Small intestine (tissue), 7 donors: Measurements from ENCODE around the gene ADO. TPM values are rescaled to one million over a fixed set of nuclear protein-coding genes. Genes with fewer than 3 reads are reported as not detected.
"Not testable (repeated sequence)": the region's sequence is repeated elsewhere in the genome, so short reads cannot be mapped to it uniquely, and the experiment has no call there.

ENCODE experiments used
- DNase-seq, 2 donors: peaks; one replicate each; pipeline versions ENCODE4 v3.0.0 to v3.0.0-alpha.2; 2013
- FAIRE-seq: peaks from 2 replicates; lab custom pipeline; 2012; peaks lifted over from hg19 to GRCh38; lab: Jason Lieb, UNC
- H3K27ac ChIP-seq, 3 donors: one replicate each; pipeline ENCODE4 v1.5.1; 2013; ENCODE audit warnings: low read length in 2 of 3, mild to moderate bottlenecking in 2 of 3, control low read depth in 1 of 3, inconsistent platforms in 1 of 3, low read depth in 1 of 3, moderate library complexity in 1 of 3
- H3K27me3 ChIP-seq, 3 donors: one replicate each; pipeline ENCODE4 v1.6.1; 2013; ENCODE audit warnings: low read length in 3 of 3, inconsistent platforms in 1 of 3; ENCODE audit not compliant: control insufficient read depth in 3 of 3, insufficient read depth in 3 of 3
- H3K36me3 ChIP-seq, 3 donors: one replicate each; pipeline ENCODE4 v1.6.1; 2013; ENCODE audit warnings: low read length in 3 of 3, inconsistent platforms in 1 of 3, low read depth in 1 of 3, mild to moderate bottlenecking in 1 of 3, moderate library complexity in 1 of 3; ENCODE audit not compliant: control insufficient read depth in 3 of 3, insufficient read depth in 2 of 3
- H3K4me1 ChIP-seq, 3 donors: one replicate each; pipeline ENCODE4 v1.6.1; 2013; ENCODE audit warnings: low read length in 2 of 3, inconsistent platforms in 1 of 3, low read depth in 1 of 3, mild to moderate bottlenecking in 1 of 3, moderate library complexity in 1 of 3; ENCODE audit not compliant: control insufficient read depth in 3 of 3, insufficient read depth in 2 of 3
- H3K4me3 ChIP-seq, 3 donors: one replicate each; pipeline ENCODE4 v1.5.1; 2013; ENCODE audit warnings: low read length in 3 of 3, control low read depth in 1 of 3, inconsistent platforms in 1 of 3, low read depth in 1 of 3, mild to moderate bottlenecking in 1 of 3, moderate library complexity in 1 of 3
- H3K9me3 ChIP-seq, 2 donors: one replicate each; pipeline ENCODE4 v1.6.1; 2013; ENCODE audit warnings: low read depth in 1 of 2, low read length in 1 of 2; ENCODE audit not compliant: control insufficient read depth in 2 of 2, insufficient read depth in 1 of 2
- WGBS, 3 donors: extraction: QIAGEN DNeasy Blood & Tissue Kit; methylation state at CpG; one replicate each; pipeline ENCODE4 v1.1.7; 2013; 5-methylcytosine and 5-hydroxymethylcytosine counted together
- polyA plus RNA-seq, 4 donors: library from polyadenylated mRNA; stranded (reverse) in 3 of 4; unstranded in 1 of 4; fragments of 200-250 nt in 3 of 4; fragments of 120-200 nt in 1 of 4; gene quantifications; one replicate each; pipeline versions ENCODE4 v1.2.1 to v1.2.3, GENCODE V29; 2013
- donor health status: healthy with polysubstance abuse.
- donor health status: control.
- donor health status: control.
- donor health status: Bipolar disorder and iron deficiency.
- donor health status: healthy.

Gene ADO
- polyA plus RNA-seq, 4 donors = 7.4 to 19.8 (median 8.8) TPM

GRCh38 chr10:62788285-62788684 is 16.2 kb upstream of the ADO start:
- not testable (repeated sequence) for DNase-seq, H3K9me3 ChIP-seq, FAIRE-seq, H3K27ac ChIP-seq, H3K4me1 ChIP-seq, H3K36me3 ChIP-seq, H3K4me3 ChIP-seq, H3K27me3 ChIP-seq
- 69 to 84% (median 69%) methylated on average over 2 of the region's 2 CpGs for WGBS, 3 donors

DNA sequence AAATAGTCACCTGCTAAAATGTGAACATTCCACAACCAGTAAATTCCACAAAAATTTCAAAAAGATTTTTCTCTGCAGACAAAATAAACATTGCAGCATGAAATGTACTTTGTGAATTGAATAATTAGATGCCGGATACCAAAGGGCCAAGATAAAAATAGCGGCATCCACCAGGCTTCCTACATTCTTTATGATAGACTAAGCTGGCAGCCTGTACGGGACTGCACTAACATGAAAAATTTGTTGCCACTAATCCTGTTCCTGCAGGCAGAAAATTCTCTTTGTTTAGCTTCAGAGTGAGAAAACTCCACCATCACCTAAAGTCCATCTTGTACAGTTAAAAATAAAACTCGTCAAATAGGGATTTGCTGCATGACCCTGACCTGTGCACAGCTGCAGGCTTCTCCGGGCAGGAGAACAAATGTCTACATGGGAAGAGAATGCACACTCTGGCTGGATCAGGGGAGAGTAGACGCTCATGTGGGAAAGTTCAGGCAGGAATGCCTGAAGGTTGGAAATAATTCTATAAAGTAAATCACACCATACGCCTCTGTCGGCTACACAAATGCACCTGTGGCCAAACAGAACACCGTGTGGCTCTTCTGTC is 15.6 kb upstream of the ADO start:
- H3K27me3 ChIP-seq = peaks cover 0 to 6% (median 0%) of the 10 kb centered on the region in 3 donors
- H3K27ac ChIP-seq = no peak overlapping the region
- H3K36me3 ChIP-seq = no peaks in the 10 kb centered on the region
- peaks cover 0 to 3% of the 10 kb centered on the region in 2 donors for H3K9me3 ChIP-seq
- DNase-seq (no peak), FAIRE-seq (no peak)
- H3K4me3 ChIP-seq = no peak overlapping the region
- no peaks in the 10 kb centered on the region for H3K4me1 ChIP-seq
- 58 to 70% (median 68%) methylated on average over 9 of the region's 9 CpGs for WGBS, 3 donors

GRCh38 chr10:62790019-62790555 is 14.4 kb upstream of the ADO start:
- 61 to 78% (median 73%) methylated on average over 14 of the region's 14 CpGs for WGBS, 3 donors
- FAIRE-seq (no peak), DNase-seq (no peak)
- H3K9me3 ChIP-seq = peaks cover 0 to 3% of the 10 kb centered on the region in 2 donors
- no peaks in the 10 kb centered on the region for H3K4me1 ChIP-seq
- H3K36me3 ChIP-seq = no peaks in the 10 kb centered on the region
- H3K4me3 ChIP-seq = no peak overlapping the region
- no peak overlapping the region for H3K27ac ChIP-seq
- peaks cover 0 to 6% (median 0%) of the 10 kb centered on the region in 3 donors for H3K27me3 ChIP-seq

DNA sequence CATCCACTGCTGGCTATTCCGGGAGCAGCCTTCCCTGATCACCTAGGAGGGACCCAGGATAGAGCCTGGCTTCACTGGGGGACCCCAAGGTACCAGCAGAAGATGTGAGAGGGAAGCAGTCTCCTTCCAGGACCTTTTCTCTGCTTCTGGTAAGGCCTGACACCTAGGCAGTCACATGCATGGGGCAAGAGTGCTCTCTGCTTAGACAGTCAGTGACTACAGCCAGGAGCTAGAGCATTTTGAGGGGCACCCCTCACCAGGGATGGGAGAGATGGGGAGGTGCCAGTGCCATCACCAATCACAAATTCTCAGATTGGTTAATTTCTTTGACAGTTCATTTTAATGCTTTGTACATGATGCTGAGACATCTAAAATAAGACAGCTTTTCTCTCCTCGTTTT is 13.9 kb upstream of the ADO start:
- WGBS, 3 donors = 56 to 76% (median 73%) methylated on average over 2 of the region's 2 CpGs
- Histone ChIP-seq H3K27ac (no peak overlapping the region), H3K27me3 (peaks cover 0 to 6% (median 0%) of the 10 kb centered on the region in 3 donors), H3K36me3 (no peaks in the 10 kb centered on the region), H3K4me3 (no peak overlapping the region), H3K4me1 (no peaks in the 10 kb centered on the region), H3K9me3 (peaks cover 0 to 1% of the 10 kb centered on the region in 2 donors)
- no peak for FAIRE-seq
- DNase-seq = no peak

DNA sequence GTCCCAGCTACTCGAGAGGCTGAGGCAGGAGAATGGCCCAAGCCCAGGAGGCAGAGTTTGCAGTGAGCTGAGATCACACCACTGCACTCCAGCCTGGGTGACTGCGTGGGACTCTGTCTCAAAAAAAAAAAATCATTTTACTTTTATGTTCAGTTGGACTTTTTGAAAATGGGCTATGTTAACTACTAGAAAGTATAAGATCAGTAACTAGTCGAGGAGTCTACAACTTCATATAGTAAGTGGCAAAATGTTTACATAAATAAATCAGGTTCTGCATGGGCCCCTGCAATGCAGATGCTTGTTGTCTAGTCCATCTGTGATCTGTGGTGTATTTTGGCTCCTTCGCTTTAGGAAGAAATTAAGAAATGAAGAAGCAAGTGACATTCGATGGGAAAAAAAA is 12.3 kb upstream of the ADO start:
- peaks cover 0 to 9% (median 0%) of the 10 kb centered on the region in 3 donors for H3K27me3 ChIP-seq
- DNase-seq = no peak
- no peak for FAIRE-seq
- no peak overlapping the region for H3K27ac ChIP-seq
- 75 to 88% (median 84%) methylated on average over 5 of the region's 5 CpGs for WGBS, 3 donors
- H3K36me3 ChIP-seq = no peaks in the 10 kb centered on the region
- H3K4me1 ChIP-seq = no peaks in the 10 kb centered on the region
- H3K9me3 ChIP-seq = no peaks in the 10 kb centered on the region
- no peak overlapping the region for H3K4me3 ChIP-seq

DNA sequence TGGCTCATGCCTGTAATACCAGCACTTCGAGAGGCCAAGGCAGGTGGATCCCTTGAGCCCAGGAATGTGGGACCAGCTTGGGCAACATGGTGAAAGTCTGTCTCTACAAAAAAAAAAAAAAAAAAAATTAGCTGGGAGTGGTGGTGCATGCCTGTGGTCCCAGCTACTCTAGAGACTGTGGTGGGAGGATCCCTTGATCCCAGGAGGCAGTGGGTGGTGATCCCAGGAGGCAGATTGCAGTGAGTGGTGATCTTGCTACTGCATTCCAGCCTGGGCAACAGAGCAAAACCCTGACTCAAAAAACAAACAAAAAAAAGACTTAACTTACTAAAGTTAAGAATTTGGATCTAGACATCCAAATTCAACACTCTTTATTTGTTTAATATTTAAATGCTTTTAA is 10.2 kb upstream of the ADO start:
- Histone ChIP-seq H3K27me3 (peaks cover 0 to 9% (median 0%) of the 10 kb centered on the region in 3 donors), H3K36me3 (peaks cover 0 to 1% (median 0%) of the 10 kb centered on the region in 3 donors), H3K4me3 (no peak overlapping the region), H3K27ac (no peak overlapping the region), H3K4me1 (no peaks in the 10 kb centered on the region), H3K9me3 (no peaks in the 10 kb centered on the region)
- FAIRE-seq (no peak), DNase-seq (no peak)
- WGBS, 3 donors = 73 to 79% (median 76%) methylated on average over 1 of the region's 1 CpG

DNA sequence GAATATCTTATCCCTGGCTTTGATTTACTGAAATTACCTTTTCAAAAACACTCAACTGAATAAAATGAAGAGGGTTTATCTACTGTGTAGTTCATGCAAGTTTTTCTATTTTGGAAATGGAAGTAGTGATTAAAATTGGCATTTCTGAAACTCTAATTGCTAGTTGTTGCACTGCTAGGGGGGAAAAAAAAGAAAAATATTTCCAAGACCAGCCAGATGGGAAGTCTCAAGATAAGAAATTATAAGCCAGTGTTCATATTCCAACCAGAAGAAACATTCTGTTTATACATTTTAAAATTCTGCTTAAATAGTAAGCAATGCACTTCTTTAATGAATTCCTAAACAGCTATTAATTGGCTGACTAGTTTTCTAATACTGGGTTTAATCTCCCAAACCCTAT is 9.4 kb upstream of the ADO start:
- no peaks in the 10 kb centered on the region for H3K9me3 ChIP-seq
- no peak overlapping the region for H3K27ac ChIP-seq
- DNase-seq = no peak
- H3K4me1 ChIP-seq = no peaks in the 10 kb centered on the region
- H3K4me3 ChIP-seq = no peak overlapping the region
- no peak for FAIRE-seq
- H3K36me3 ChIP-seq = peaks cover 0 to 1% (median 0%) of the 10 kb centered on the region in 3 donors
- peaks cover 0 to 7% (median 0%) of the 10 kb centered on the region in 3 donors for H3K27me3 ChIP-seq

- 83 to 94% (median 90%) methylated on average over 4 of the region's 4 CpGs for WGBS, 3 donors
- Histone ChIP-seq H3K27ac (no peak overlapping the region), H3K36me3 (peaks cover 0 to 1% (median 0%) of the 10 kb centered on the region in 3 donors), H3K4me1 (no peaks in the 10 kb centered on the region), H3K27me3 (peaks cover 0 to 3% (median 0%) of the 10 kb centered on the region in 3 donors), H3K9me3 (no peaks in the 10 kb centered on the region), H3K4me3 (no peak overlapping the region)
- DNase-seq (no peak), FAIRE-seq (no peak)
Observed at GRCh38 chr10:62795762-62796161, 8.8 kb upstream of the ADO start.
